Stimulated activated CD8-positive, alpha-beta memory T cell treated with anti-CD3 and anti-CD28 coated beads, Interleukin-7, amount 100 ng/mL, for 24 hours (primary cell): Measurements from ENCODE around the gene OSBPL2.

Experiments used
- DNase-seq: peaks from one replicate; pipeline ENCODE4 v3.0.0-alpha.2; 2020; ENCODE audit warnings: low read depth

The OSBPL2 gene

GRCh38 chr20:62258499-62259293, 20.4 kb downstream of the OSBPL2 start:
- DNase-seq, result no peak

- no peak for DNase-seq
Observed at GRCh38 chr20:62259294-62259565, 20.9 kb downstream of the OSBPL2 start.

GRCh38 chr20:62262064-62262463, 23.7 kb downstream of the OSBPL2 start:
- DNase-seq, result no peak

- no peak for DNase-seq
Observed at GRCh38 chr20:62263396-62263795, 25.1 kb downstream of the OSBPL2 start.

GRCh38 chr20:62265365-62265764, 27.0 kb downstream of the OSBPL2 start:
- no peak for DNase-seq

- DNase-seq, result no peak
Observed at GRCh38 chr20:62266340-62266739, 28.0 kb downstream of the OSBPL2 start.

- DNase-seq, result no peak
Observed at GRCh38 chr20:62266851-62267250, 28.5 kb downstream of the OSBPL2 start.

GRCh38 chr20:62267543-62267942, 29.2 kb downstream of the OSBPL2 start:
- no peak for DNase-seq

- no peak for DNase-seq
Observed at GRCh38 chr20:62268228-62268900, 30.0 kb downstream of the OSBPL2 start.

GRCh38 chr20:62269378-62269777, 31.1 kb downstream of the OSBPL2 start:
- DNase-seq, result no peak

GRCh38 chr20:62269871-62270270, 31.6 kb downstream of the OSBPL2 start:
- no peak for DNase-seq

GRCh38 chr20:62272200-62272599, 33.9 kb downstream of the OSBPL2 start:
- DNase-seq, result no peak

GRCh38 chr20:62273416-62273815, 35.1 kb downstream of the OSBPL2 start:
- DNase-seq, result no peak

GRCh38 chr20:62274332-62274950, 36.1 kb downstream of the OSBPL2 start:
- no peak for DNase-seq

- DNase-seq, result no peak
Observed at GRCh38 chr20:62275219-62275618, 36.9 kb downstream of the OSBPL2 start.

- DNase-seq, result no peak
Observed at GRCh38 chr20:62276439-62276838, 38.1 kb downstream of the OSBPL2 start.

- DNase-seq, result no peak
Observed at GRCh38 chr20:62277253-62277652, 38.9 kb downstream of the OSBPL2 start.

- DNase-seq, result no peak
Observed at GRCh38 chr20:62280303-62280702, 42.0 kb downstream of the OSBPL2 start.

GRCh38 chr20:62281161-62281933, 43.0 kb downstream of the OSBPL2 start:
- DNase-seq, result no peak

- DNase-seq, result no peak
Observed at GRCh38 chr20:62282103-62282502, 43.8 kb downstream of the OSBPL2 start.

GRCh38 chr20:62282877-62283503, 44.7 kb downstream of the OSBPL2 start:
- DNase-seq, result no peak

GRCh38 chr20:62284448-62284847, 46.1 kb downstream of the OSBPL2 start:
- no peak for DNase-seq
